CD4-positive, alpha-beta T cell treated with Interleukin-1 beta for 1 hour (primary cell): Measurements from ENCODE around the gene GPR17.

ENCODE experiments used
- DNase-seq, 2 donors: peaks; one replicate each; pipeline ENCODE4 v3.0.0-alpha.2; 2020 to 2022

GPR17 gene

GRCh38 chr2:127614731-127615130, 31.2 kb upstream of the GPR17 start:
- no peak for DNase-seq

GRCh38 chr2:127615511-127616166, 30.3 kb upstream of the GPR17 start:
- DNase-seq, result no peak

GRCh38 chr2:127618551-127619202, 27.3 kb upstream of the GPR17 start:
- no peak for DNase-seq

GRCh38 chr2:127619203-127619590, 26.8 kb upstream of the GPR17 start:
- no peak for DNase-seq

GRCh38 chr2:127619877-127620705, 25.9 kb upstream of the GPR17 start:
- DNase-seq, result no peak

- peak in 1 of 2 donors; percentile 30 for DNase-seq
Observed at GRCh38 chr2:127620866-127621265, 25.1 kb upstream of the GPR17 start.

GRCh38 chr2:127621981-127622431, 23.9 kb upstream of the GPR17 start:
- DNase-seq, result no peak

GRCh38 chr2:127622561-127623387, 23.2 kb upstream of the GPR17 start:
- DNase-seq, result no peak

- no peak for DNase-seq
Observed at GRCh38 chr2:127623388-127624319, 22.3 kb upstream of the GPR17 start.

GRCh38 chr2:127624320-127624755, 21.6 kb upstream of the GPR17 start:
- no peak for DNase-seq

GRCh38 chr2:127624756-127625571, 21.0 kb upstream of the GPR17 start:
- DNase-seq, result no peak

GRCh38 chr2:127625572-127625951, 20.4 kb upstream of the GPR17 start:
- DNase-seq, result no peak

GRCh38 chr2:127626175-127626574, 19.8 kb upstream of the GPR17 start:
- DNase-seq, result no peak

GRCh38 chr2:127626917-127627739, 18.8 kb upstream of the GPR17 start:
- no peak for DNase-seq

- no peak for DNase-seq
Observed at GRCh38 chr2:127627740-127628571, 18.0 kb upstream of the GPR17 start.

- DNase-seq, result no peak
Observed at GRCh38 chr2:127628767-127629614, 17.0 kb upstream of the GPR17 start.

- DNase-seq, result no peak
Observed at GRCh38 chr2:127629637-127630036, 16.3 kb upstream of the GPR17 start.
